Lower leg skin (tissue), 4 donors: ENCODE results near the gene LRP1B. TPM values are rescaled to one million over a fixed set of nuclear protein-coding genes. Genes with fewer than 3 reads are reported as not detected.

Experiments
- DNase-seq, 2 donors: peaks; one replicate each; pipeline ENCODE4 v3.0.0-alpha.2; 2019; ENCODE audit warnings: low spot score in 2 of 2
- H3K4me3 ChIP-seq: fragments of 200-600 bp; sonication (generic); 2 replicates; pipeline ENCODE4 v1.5.1; 2017; ENCODE audit warnings: mild to moderate bottlenecking, low read depth; ENCODE audit not compliant: poor library complexity, severe bottlenecking
- CTCF ChIP-seq, 3 donors: fragments of 450-650 bp; IDR thresholded peaks; one replicate each; pipeline ENCODE4 v1.5.1; 2016; ENCODE audit warnings: antibody characterized with exemption in 3 of 3, mild to moderate bottlenecking in 3 of 3, moderate library complexity in 2 of 3
- POLR2A ChIP-seq, 2 donors: fragments of 450-650 bp; IDR thresholded peaks; one replicate each; pipeline ENCODE4 v1.6.1; 2016 to 2017; ENCODE audit warnings: antibody characterized with exemption in 2 of 2, mild to moderate bottlenecking in 1 of 2, moderate library complexity in 1 of 2
- WGBS, 2 donors: methylation state at CpG; one replicate each; pipeline ENCODE4 v1.1.5; 2018; 5-methylcytosine and 5-hydroxymethylcytosine counted together
- intact Hi-C: fragments of 100-400 bp; cut with DNase I; formaldehyde crosslinking; loops from one replicate; pipeline ENCODE4 v1.15.0; 2023; ENCODE audit warnings: low total_unique reads
- total RNA-seq, 4 donors: library from RNA; depleted of rRNA; stranded (reverse); fragments of >200 nt; gene quantifications; one replicate each; pipeline ENCODE4 v1.1.0, GENCODE V29; 2016

Gene LRP1B
- total RNA-seq, 4 donors from 2014 or later = 0.80 to 1.6 (median 1.0) TPM

- 78 to 83% methylated on average over 2 of the region's 2 CpGs for WGBS, 2 donors
- TF ChIP-seq CTCF (IDR thresholded peaks at IDR 0.05) (no peak), POLR2A (IDR thresholded peaks at IDR 0.05) (no peak)
- no peak overlapping the region for H3K4me3 ChIP-seq
- intact Hi-C loops = no loop called here
- DNase-seq = no peak
These were observed 737.6 kb downstream of the LRP1B start for GRCh38 chr2:141393214-141393545.

GRCh38 chr2:141392517-141393213 is 738.2 kb downstream of the LRP1B start:
- H3K4me3 ChIP-seq = no peak overlapping the region
- TF ChIP-seq POLR2A (IDR thresholded peaks at IDR 0.05) (no peak), CTCF (IDR thresholded peaks at IDR 0.05) (no peak)
- no peak for DNase-seq
- 67 to 77% methylated on average over 5 of the region's 5 CpGs for WGBS, 2 donors
- intact Hi-C loops = no loop called here

- no peak overlapping the region for H3K4me3 ChIP-seq
- TF ChIP-seq POLR2A (IDR thresholded peaks at IDR 0.05) (no peak), CTCF (IDR thresholded peaks at IDR 0.05) (no peak)
- intact Hi-C loops = no loop called here
- no peak for DNase-seq
These were observed 744.6 kb downstream of the LRP1B start for GRCh38 chr2:141386168-141386567.

GRCh38 chr2:141384676-141385075 is 746.1 kb downstream of the LRP1B start:
- H3K4me3 ChIP-seq = no peak overlapping the region
- 76 to 79% methylated on average over 4 of the region's 4 CpGs for WGBS, 2 donors
- TF ChIP-seq CTCF (IDR thresholded peaks at IDR 0.05) (no peak), POLR2A (IDR thresholded peaks at IDR 0.05) (no peak)
- no peak for DNase-seq
- intact Hi-C loops = no loop called here

GRCh38 chr2:141381946-141382345 is 748.9 kb downstream of the LRP1B start:
- no peak for DNase-seq
- WGBS, 2 donors = 90 to 92% methylated on average over 1 of the region's 1 CpG
- TF ChIP-seq CTCF (IDR thresholded peaks at IDR 0.05) = no peak
- TF ChIP-seq POLR2A (IDR thresholded peaks at IDR 0.05) = no peak
- intact Hi-C loops = no loop called here
- H3K4me3 ChIP-seq = no peak overlapping the region
